OCI-LY3 (cell line): Measurements from ENCODE around the gene CPT2.

Experiments used
- EZH2phosphoT487 ChIP-seq: fragments of 200-600 bp; shearing (Covaris generic); IDR thresholded peaks from 2 replicates; pipeline ENCODE4 v1.6.1; 2018; ENCODE audit warnings: antibody characterized with exemption, mixed run types, low read depth
- TF ChIP-seq, protein P1 (sequence below): fragments of 200-600, 300-600 bp; sonication (generic); IDR thresholded peaks from 2 replicates; pipeline ENCODE4 v1.5.1; 2014; ENCODE audit warnings: antibody characterized with exemption, low read length, low read depth

- TF ChIP-seq, protein P1, sequence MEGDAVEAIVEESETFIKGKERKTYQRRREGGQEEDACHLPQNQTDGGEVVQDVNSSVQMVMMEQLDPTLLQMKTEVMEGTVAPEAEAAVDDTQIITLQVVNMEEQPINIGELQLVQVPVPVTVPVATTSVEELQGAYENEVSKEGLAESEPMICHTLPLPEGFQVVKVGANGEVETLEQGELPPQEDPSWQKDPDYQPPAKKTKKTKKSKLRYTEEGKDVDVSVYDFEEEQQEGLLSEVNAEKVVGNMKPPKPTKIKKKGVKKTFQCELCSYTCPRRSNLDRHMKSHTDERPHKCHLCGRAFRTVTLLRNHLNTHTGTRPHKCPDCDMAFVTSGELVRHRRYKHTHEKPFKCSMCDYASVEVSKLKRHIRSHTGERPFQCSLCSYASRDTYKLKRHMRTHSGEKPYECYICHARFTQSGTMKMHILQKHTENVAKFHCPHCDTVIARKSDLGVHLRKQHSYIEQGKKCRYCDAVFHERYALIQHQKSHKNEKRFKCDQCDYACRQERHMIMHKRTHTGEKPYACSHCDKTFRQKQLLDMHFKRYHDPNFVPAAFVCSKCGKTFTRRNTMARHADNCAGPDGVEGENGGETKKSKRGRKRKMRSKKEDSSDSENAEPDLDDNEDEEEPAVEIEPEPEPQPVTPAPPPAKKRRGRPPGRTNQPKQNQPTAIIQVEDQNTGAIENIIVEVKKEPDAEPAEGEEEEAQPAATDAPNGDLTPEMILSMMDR, result no peak
- no peak for TF ChIP-seq EZH2phosphoT487
These were observed 37.7 kb upstream of the CPT2 start for GRCh38 chr1:53158900-53159299.
